GDM1 (cell line): ENCODE results near the gene SNX21.
"Not testable (repeated sequence)": the region's sequence is repeated elsewhere in the genome, so short reads cannot be mapped to it uniquely, and the experiment has no call there.

ENCODE experiments used
- DNase-seq: peaks from one replicate; lab custom pipeline; 2025; lab: John Stamatoyannopoulos, UW

Gene SNX21

DNA sequence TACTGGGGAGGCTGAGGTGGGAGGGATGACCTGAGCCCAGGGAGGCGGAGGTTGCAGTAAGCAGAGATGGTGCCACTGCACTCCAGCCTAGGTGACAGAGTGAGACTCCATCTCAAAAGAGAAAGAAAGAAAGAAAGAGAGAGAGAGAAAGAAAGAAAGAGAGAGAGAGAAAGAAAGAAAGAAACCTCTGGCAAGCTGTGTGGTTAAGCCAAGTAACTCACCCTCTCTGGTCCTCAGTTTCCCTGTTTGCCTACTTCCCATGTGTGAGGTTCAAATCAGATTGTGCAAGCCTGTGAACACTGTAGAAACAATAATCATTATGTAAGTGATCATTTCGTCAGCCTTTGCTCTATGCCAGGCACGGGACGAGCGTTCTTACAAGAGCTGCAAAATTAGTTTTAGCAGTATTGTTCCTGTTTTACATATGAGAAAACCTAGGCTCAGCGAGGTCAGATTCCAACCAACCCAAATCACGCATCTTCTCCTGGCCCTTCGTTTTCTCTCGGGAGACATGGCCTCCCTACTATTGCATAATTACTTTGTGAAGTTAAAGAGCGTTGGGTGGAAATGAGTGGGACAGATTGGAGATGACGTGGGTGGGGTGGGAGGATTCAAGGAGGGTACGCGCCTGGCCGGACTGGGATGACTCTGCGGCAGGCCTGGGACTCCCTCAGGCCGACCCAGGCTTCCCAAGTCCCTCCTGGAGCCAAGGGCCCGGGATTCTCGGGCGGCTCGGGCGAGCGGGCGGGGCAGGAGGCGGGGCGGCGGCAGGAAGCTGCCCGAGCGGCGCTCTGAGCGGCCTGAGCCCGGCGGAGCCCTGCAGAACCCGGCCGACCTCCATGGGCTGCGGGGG is at the start of gene SNX21:
TSS of gene SNX21 (plus strand) at position 770 of the 853 bp plus-strand sequence. CDS start 121 bp downstream, outside the sequence.
- no peak for DNase-seq

DNA sequence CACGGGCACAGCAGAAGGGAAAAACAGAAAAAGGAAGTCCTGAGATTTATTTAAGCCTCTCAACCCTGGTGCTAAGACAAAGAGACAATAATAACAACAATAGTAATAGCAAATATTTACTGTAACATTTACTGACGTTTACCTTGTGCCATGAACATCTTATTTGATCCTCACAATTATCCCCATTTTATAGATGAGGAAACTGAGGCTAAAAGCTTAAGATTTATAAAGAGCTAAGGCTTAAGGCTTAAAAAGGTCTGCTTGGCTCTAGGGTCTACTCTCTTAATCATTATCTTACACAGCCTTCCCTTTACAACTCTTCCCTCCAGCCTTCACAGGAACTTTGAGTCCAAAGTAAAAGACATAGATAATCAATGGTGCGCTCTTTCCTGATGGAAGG is 45.2 kb upstream of the SNX21 start:
- no peak for DNase-seq

DNA sequence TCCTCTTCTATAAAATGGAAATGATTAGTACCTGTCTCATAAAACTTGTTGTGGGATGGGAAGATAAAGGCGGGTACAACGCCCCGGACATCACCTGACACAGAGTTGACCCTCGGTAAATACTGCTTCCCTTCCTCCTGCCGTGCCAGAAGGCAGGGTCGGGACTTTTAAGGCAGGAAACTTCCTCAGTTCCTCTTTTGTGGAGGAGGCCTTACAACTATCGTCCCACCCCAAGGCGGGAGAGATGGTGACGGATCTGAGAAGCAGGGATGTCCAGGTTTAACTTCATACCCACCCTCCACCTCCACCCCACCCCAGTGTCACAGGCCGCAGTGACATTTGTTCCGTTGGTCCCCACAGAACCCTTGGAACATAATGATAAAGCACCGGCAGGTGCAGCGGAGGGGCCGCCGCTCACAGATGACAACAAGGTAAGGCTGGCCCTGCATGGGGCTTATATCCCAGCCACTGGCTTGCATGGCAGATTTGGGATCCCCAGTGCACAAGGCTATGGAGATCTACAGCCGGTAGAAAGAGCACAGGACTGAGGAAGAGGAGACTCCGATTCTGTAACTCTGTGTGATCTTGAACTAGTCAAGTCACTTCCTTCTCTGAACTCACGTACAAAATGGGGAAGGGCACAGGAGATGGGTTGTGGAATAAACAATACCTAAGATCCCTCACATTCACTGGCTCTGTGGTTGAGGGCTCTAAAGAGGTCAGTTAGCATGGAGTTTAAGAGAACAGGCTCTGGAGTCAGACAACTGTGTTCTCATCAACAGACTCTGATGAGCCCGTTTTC is 41.1 kb upstream of the SNX21 start:
- DNase-seq, result no peak

GRCh38 chr20:45796337-45797065 is 37.1 kb upstream of the SNX21 start:
- DNase-seq, result no peak

- not testable (repeated sequence) for DNase-seq
Measured at GRCh38 chr20:45797510-45797909, 36.1 kb upstream of the SNX21 start.

DNA sequence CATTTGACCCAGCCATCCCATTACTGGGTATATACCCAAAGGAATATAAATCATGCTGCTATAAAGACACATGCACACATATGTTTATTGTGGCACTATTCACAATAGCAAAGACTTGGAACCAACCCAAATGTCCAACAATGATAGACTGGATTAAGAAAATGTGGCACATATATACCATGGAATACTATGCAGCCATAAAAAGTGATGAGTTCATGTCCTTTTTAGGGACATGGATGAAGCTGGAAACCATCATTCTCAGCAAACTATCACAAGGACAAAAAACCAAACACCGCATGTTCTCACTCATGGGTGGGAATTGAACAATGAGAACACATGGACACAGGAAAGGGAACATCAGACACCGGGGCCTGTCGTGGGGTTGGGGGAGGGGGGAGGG is 35.6 kb upstream of the SNX21 start:
- DNase-seq, result not testable (repeated sequence)

- DNase-seq, result peak; percentile 52
Measured at GRCh38 chr20:45798935-45799642, 34.5 kb upstream of the SNX21 start.

DNA sequence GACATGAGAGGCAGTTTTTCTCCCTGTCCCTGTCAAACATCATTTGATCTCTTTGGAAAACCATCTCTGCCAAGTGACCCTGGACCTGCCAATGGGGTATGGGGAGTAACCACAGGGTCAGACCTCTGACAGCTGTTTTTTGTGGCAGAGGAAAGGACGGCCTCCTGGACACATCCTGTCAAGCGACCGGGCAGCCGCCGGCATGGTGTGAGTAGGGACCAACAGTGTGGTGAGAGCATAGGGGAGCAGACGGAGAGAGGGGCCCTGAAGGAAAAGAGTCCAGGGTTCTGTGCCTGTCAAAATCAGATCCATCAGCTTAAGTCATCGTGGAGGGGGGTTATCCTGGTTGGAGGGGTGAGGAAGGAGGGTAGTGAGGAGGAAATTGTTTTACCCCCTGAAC is 31.7 kb upstream of the SNX21 start:
- DNase-seq, result no peak

GRCh38 chr20:45810191-45810970 is 23.2 kb upstream of the SNX21 start:
- peak; percentile 77 for DNase-seq

DNA sequence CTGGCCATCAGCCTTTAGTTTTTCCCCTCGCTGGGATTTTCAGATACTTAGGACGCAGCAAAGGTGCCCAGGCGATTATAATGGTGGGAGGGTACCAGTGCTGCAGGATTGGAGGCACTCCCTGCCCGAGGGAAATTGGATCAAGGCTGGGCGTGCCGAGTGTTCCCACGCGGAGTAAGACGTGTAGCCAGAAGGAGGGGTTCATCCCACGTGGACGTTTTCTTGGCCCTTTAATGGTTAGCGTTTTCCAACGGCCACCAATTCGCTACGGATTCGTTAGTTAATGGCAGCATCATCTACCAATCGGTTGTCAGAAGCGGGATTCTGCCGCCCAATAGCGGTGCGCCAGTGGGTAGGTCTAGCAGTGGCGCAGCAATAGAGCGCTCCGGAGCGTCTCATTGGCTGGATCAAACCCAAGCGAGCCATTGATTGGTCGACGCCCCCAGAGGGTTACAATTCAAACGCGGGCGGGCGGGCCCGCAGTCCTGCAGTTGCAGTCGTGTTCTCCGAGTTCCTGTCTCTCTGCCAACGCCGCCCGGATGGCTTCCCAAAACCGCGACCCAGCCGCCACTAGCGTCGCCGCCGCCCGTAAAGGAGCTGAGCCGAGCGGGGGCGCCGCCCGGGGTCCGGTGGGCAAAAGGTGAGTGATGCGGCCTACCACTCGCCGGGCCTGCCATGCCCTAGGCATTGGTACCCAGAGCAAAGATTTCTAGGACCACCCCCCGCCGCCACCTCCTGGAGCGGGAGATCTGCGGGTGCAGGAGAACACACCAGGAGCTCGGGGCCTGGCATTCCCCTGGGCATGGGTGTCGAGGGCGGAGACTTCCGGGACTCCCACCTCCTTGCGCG is 21.2 kb upstream of the SNX21 start, which contains the start of gene UBE2C:
TSS of gene UBE2C (plus strand) at position 488 of the 849 bp plus-strand sequence. CDS start at position 540, 52 bp downstream.
- DNase-seq, result no peak

DNA sequence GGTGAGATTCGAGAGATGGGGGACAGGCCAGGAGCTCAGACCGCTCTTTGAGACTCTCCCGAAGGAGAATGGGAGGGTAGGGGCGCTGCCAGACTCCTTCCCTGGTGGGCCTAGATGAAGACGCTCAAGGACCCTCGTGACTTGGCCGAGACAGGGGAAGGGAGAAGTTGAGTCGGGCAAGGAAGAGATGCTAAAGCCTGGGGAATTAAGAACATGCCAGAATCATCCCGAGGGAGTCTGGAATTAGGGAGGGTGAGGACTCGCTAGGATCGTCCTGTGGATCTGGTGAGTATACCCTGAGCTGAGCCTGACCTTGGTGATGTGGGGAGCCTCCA is 20.6 kb upstream of the SNX21 start:
- DNase-seq, result no peak

GRCh38 chr20:45813489-45813888 is 20.1 kb upstream of the SNX21 start:
- DNase-seq, result no peak

DNA sequence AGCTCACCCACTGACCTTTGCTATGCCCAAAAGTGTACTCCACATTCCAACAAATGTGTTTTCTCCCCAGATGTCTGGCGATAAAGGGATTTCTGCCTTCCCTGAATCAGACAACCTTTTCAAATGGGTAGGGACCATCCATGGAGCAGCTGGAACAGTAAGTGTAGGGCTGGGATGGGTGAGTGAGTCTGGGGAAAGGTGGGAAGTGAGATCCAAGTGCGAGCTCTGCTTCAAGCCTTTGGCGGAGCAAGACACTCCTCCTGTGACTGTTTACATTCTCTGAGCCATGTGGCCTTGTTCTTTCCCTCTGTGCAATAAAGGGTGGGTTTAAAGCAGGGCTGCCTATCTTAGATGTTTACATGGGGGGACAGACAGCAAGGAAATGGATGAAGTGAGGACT is 19.3 kb upstream of the SNX21 start:
- DNase-seq, result no peak

DNA sequence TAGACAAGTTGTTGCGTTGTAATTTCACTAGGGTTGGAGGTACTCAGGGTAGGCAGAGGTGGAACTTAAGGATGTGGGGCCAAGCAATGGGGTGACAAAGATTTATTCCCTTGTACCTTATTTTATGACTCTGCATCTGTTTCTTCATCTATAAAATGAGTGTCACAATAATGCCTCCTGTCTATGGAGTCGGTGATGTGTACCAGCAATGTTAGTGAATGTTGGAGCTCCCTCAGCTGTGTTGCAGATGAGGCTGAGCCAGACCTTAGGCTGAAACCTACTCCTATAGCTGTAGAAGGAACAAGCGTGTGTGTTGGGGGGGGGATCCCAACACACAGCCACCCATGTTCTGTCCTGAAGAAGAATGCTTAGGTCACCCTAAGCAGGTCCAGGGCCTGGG is 16.6 kb upstream of the SNX21 start:
- DNase-seq, result no peak

DNA sequence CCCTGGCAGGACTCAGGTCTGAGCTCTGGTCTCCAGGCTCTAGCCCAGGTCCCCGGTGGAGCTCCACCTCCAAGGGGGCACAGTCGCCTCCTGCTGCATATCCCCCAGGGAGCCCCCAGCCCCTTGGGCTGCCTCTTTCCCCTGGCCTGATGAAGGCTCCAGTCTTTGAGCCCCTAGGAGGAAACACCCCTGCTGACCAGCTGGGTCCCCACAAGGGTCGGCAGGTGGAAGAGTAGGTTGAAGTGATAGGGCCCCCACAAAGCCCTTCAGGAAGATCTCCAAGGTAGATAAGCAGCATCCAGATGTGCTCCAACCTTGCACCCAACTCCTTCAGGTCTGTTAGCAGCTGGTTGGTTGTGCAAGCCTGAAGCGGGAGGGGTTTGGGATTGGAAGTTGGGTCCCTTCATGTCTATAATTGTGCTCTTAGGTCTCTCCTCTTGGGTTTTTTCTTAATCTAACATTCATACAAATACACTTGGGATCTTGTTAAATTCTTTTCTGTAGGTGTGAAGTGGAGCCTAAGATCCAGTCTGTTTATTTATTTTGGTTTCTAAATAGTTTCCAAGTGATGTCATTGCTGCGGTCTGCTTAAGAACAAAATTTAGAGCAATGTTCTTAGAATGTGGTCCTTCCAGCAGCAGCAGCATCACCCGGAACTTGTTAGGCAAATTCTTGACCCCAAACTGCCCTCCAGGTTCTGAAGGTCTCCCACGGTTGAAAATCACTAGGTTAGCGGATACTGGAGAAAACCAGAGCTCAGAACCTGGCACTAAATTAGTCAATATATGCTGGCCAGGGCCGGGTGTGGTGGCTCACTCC is 16.0 kb upstream of the SNX21 start:
- no peak for DNase-seq

DNA sequence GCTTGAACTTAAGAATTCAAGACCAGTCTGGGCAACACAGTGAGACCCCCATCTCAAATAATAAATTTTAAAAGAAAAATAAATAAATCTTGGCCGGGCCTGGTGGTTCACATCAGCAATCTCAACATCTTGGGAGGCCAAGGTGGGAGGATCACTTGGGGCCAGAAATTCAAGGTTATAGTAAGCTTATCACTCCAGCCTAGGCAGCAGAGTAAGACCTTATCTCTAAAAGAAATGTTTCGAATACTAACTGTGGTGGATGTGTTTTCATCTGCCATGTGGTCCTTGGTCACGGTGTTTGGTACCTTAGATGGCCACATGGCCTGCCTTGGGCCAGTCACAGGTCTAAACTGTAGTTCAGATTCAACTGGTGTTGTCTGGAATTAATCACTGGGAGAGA is 15.4 kb upstream of the SNX21 start:
- DNase-seq, result no peak

DNA sequence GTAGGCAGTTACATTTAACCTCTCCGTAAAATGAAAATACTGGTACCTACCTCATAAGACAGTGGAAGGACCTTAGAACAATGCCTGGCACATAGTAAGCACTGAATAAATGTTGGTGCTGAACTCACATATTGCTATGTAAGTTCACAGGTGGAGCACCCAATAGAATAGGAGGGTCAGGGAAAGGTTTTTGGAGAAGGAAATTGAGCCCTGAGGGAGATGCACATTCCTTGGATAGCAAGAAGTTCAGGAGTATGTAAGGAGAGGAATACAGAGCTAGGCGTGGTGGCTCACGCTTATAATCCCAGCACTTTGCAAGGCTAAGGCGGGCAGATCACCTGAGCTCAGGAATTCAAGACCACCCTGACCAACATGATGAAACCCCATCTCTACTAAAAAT is 14.1 kb upstream of the SNX21 start:
- DNase-seq, result no peak

DNA sequence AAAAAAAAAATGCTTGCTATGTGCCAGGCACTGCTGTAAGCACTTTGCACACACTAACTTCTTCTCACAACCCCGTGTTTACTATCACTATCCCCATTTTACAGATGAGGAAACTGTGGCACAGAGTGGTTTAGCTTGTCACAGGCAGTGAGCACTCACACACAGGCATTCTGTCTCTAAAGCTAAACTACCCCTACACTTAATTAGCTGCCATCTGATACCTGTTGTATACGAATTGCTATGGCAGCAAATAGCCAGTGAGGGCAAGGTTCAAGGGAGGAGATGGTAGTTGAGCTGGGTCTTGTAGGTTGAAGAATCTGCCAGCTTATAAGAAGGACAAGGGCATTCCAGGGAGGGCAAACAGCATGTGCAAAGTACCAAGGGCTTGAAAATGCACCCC is 11.7 kb upstream of the SNX21 start:
- no peak for DNase-seq

DNA sequence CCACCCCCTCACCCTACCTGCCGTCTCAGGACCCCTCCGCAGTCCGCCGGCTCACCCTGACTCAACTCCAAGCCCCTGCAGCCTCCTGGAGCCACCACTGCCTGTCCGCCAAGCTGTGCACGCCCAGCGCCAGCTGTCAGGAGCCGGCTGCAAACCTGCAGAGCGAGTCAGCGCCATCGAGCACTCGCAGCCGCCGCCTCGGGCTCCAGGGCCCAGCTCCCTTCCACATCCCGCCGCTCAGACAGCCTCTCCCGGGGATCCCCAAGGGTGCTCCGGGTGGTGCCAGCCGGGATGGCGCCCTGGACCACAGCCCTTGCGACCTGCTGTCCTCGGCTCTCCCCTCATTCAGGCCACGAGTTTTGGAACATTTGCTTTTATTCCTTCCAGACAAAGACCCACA is 10.7 kb upstream of the SNX21 start:
- no peak for DNase-seq
